Mesendoderm (in vitro differentiated cells): ENCODE measurements around the gene TRPV6.

Experiments
- DNase-seq: peaks from one replicate; pipeline ENCODE4 v3.0.0; 2013
- H2AK5ac ChIP-seq: 2 replicates; pipeline ENCODE4 v1.6.1; 2013; ENCODE audit warnings: low read length, inconsistent platforms
- H2BK120ac ChIP-seq: 2 replicates; pipeline ENCODE4 v1.6.1; 2013; ENCODE audit warnings: low read depth, mild to moderate bottlenecking, low read length, moderate library complexity, mixed read lengths
- H2BK15ac ChIP-seq: replicated peaks from 2 replicates; pipeline ENCODE4 v1.6.1; 2013; ENCODE audit warnings: low read depth, mild to moderate bottlenecking, moderate library complexity
- H2BK5ac ChIP-seq: 2 replicates; pipeline ENCODE4 v1.6.1; 2013; ENCODE audit warnings: low read length, inconsistent platforms
- H3K18ac ChIP-seq: 2 replicates; pipeline ENCODE4 v1.6.1; 2013; ENCODE audit warnings: mild to moderate bottlenecking, low read length, mixed read lengths
- H3K23ac ChIP-seq: one replicate; pipeline ENCODE4 v1.6.1; 2013; ENCODE audit warnings: low read length
- H3K27ac ChIP-seq: 2 replicates; pipeline ENCODE4 v1.5.1; 2013; ENCODE audit warnings: low read depth, mild to moderate bottlenecking, inconsistent platforms, low read length, moderate library complexity
- H3K27me3 ChIP-seq: 2 replicates; pipeline ENCODE4 v1.6.1; 2013; ENCODE audit warnings: low read length, control low read depth, mild to moderate bottlenecking, inconsistent platforms; ENCODE audit not compliant: insufficient read depth, poor library complexity
- H3K36me3 ChIP-seq: 2 replicates; pipeline ENCODE4 v1.6.1; 2013; ENCODE audit warnings: low read length, inconsistent platforms; ENCODE audit not compliant: control insufficient read depth, insufficient read depth
- H3K4ac ChIP-seq: one replicate; pipeline ENCODE4 v1.6.1; 2013; ENCODE audit warnings: low read depth, mild to moderate bottlenecking, low read length, moderate library complexity
- H3K4me1 ChIP-seq: 2 replicates; pipeline ENCODE4 v1.6.1; 2013; ENCODE audit warnings: low read depth, low read length, inconsistent platforms; ENCODE audit not compliant: control insufficient read depth
- H3K4me2 ChIP-seq: 2 replicates; pipeline ENCODE4 v1.6.1; 2013; ENCODE audit warnings: low read length
- H3K4me3 ChIP-seq: 2 replicates; pipeline ENCODE4 v1.5.1; 2013; ENCODE audit warnings: mild to moderate bottlenecking, low read length
- H3K56ac ChIP-seq: one replicate; pipeline ENCODE4 v1.6.1; 2013; ENCODE audit warnings: low read length
- H3K79me1 ChIP-seq: 2 replicates; pipeline ENCODE4 v1.6.1; 2013; ENCODE audit warnings: low read length, inconsistent platforms
- H3K79me2 ChIP-seq: 2 replicates; pipeline ENCODE4 v1.6.1; 2013; ENCODE audit warnings: mild to moderate bottlenecking, low read length; ENCODE audit not compliant: control insufficient read depth, insufficient read depth
- H3K9ac ChIP-seq: 2 replicates; pipeline ENCODE4 v1.6.1; 2013; ENCODE audit warnings: low read length, inconsistent platforms
- H4K5ac ChIP-seq: one replicate; pipeline ENCODE4 v1.6.1; 2013; ENCODE audit warnings: low read length
- H4K8ac ChIP-seq: one replicate; pipeline ENCODE4 v1.6.1; 2013; ENCODE audit warnings: low read depth, mild to moderate bottlenecking, control low read depth, low read length, moderate library complexity
- WGBS: extraction: QIAGEN DNeasy Blood & Tissue Kit; methylation state at CpG from one replicate; pipeline ENCODE4 v1.1.7; 2013; ENCODE audit warnings: low lambda C conversion rate, missing lambda C conversion rate; ENCODE audit not compliant: insufficient coverage; ENCODE audit errors: extremely low coverage; 5-methylcytosine and 5-hydroxymethylcytosine counted together

The TRPV6 gene

DNA sequence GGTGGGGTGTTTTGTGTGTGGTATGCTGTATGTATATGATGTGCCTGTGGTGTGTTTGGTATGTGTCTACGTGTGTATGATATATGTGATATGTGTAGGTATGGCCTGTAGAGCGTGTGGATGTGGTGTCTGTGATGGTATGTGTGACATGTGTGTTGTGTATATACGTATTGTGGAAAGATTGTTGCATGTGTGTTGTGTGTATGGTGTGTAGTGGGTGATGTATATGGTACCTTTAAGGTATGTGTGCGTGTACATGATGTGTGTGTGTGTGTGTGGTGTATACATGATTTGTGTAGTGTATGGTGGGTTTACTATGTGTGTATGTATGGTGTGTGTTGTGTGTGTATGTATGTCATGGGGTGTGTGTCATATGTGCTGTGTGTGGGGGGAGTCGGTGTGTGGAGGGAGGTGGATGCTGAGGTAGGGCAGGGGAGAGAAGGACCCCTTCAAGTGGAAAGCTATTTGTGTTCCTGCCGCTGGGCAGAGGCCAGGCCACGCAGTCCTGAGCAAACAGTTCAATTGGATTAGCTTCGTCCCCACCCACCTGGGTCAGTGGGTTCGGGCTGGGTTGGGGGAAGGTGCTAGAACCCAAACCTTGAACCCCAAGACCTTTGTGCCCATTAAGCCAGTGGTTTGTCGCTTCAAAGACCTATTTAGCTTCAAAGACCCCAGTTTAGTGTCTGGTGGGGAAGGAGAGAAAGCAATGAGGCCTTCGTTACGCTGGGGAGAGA is 1.9 kb upstream of the TRPV6 start:
- no peak overlapping the region for H2BK15ac ChIP-seq
- no peaks in the 10 kb centered on the region for H3K79me1 ChIP-seq
- no peak overlapping the region for H3K4me3 ChIP-seq
- H3K36me3 ChIP-seq, result no peaks in the 10 kb centered on the region
- DNase-seq, result no peak
- no peaks in the 10 kb centered on the region for H3K4me1 ChIP-seq
- H3K9ac ChIP-seq, result no peak overlapping the region
- WGBS, result 100% methylated on average over 2 of the region's 12 CpGs
- no peak overlapping the region for H3K23ac ChIP-seq
- H3K79me2 ChIP-seq, result no peaks in the 10 kb centered on the region
- no peaks in the 10 kb centered on the region for H3K27me3 ChIP-seq
- no peak overlapping the region for H3K27ac ChIP-seq
- H2BK120ac ChIP-seq, result no peak overlapping the region
- no peak overlapping the region for H4K8ac ChIP-seq
- no peak overlapping the region for H3K4ac ChIP-seq
- no peak overlapping the region for H3K56ac ChIP-seq
- no peak overlapping the region for H4K5ac ChIP-seq
- H3K4me2 ChIP-seq, result no peak overlapping the region
- H2BK5ac ChIP-seq, result no peak overlapping the region
- no peak overlapping the region for H3K18ac ChIP-seq
- H2AK5ac ChIP-seq, result no peak overlapping the region

- no peak overlapping the region for H2BK120ac ChIP-seq
- H2AK5ac ChIP-seq, result no peak overlapping the region
- H3K79me1 ChIP-seq, result no peaks in the 10 kb centered on the region
- H2BK15ac ChIP-seq, result no peak overlapping the region
- H3K23ac ChIP-seq, result no peak overlapping the region
- no peak overlapping the region for H3K56ac ChIP-seq
- H2BK5ac ChIP-seq, result no peak overlapping the region
- no CpG with 5 or more reads among the region's 7 CpGs for WGBS
- no peak overlapping the region for H4K5ac ChIP-seq
- H3K4me3 ChIP-seq, result no peak overlapping the region
- no peak overlapping the region for H3K18ac ChIP-seq
- no peak overlapping the region for H3K4ac ChIP-seq
- H3K27me3 ChIP-seq, result no peaks in the 10 kb centered on the region
- no peak for DNase-seq
- H3K4me2 ChIP-seq, result no peak overlapping the region
- no peaks in the 10 kb centered on the region for H3K4me1 ChIP-seq
- H3K27ac ChIP-seq, result no peak overlapping the region
- H4K8ac ChIP-seq, result no peak overlapping the region
- H3K36me3 ChIP-seq, result no peaks in the 10 kb centered on the region
- no peaks in the 10 kb centered on the region for H3K79me2 ChIP-seq
- H3K9ac ChIP-seq, result no peak overlapping the region
Measured at GRCh38 chr7:142886866-142887265, 1.3 kb upstream of the TRPV6 start.

GRCh38 chr7:142884286-142884640 is 1.3 kb downstream of the TRPV6 start:
- Histone ChIP-seq H3K27ac (no peak overlapping the region), H4K8ac (no peak overlapping the region), H3K79me1 (no peaks in the 10 kb centered on the region), H3K56ac (no peak overlapping the region), H2BK15ac (no peak overlapping the region), H4K5ac (no peak overlapping the region), H3K27me3 (no peaks in the 10 kb centered on the region), H3K4me2 (no peak overlapping the region), H3K4ac (no peak overlapping the region), H3K23ac (no peak overlapping the region), H2AK5ac (no peak overlapping the region), H3K18ac (no peak overlapping the region), H3K79me2 (no peaks in the 10 kb centered on the region), H3K9ac (no peak overlapping the region), H2BK5ac (no peak overlapping the region), H3K4me3 (no peak overlapping the region), H2BK120ac (no peak overlapping the region), H3K36me3 (no peaks in the 10 kb centered on the region), H3K4me1 (no peaks in the 10 kb centered on the region)
- DNase-seq, result no peak
- WGBS, result no CpG with 5 or more reads among the region's 4 CpGs

GRCh38 chr7:142883571-142884285 is 1.8 kb downstream of the TRPV6 start:
- H2BK120ac ChIP-seq, result no peak overlapping the region
- no peak overlapping the region for H3K23ac ChIP-seq
- no peak overlapping the region for H3K4ac ChIP-seq
- peak overlapping the region; percentile 5 for H3K56ac ChIP-seq
- H2BK5ac ChIP-seq, result no peak overlapping the region
- H4K5ac ChIP-seq, result no peak overlapping the region
- H3K79me2 ChIP-seq, result no peaks in the 10 kb centered on the region
- no peak overlapping the region for H4K8ac ChIP-seq
- WGBS, result no CpG with 5 or more reads among the region's 7 CpGs
- no peaks in the 10 kb centered on the region for H3K27me3 ChIP-seq
- no peak overlapping the region for H3K18ac ChIP-seq
- H3K27ac ChIP-seq, result no peak overlapping the region
- no peaks in the 10 kb centered on the region for H3K4me1 ChIP-seq
- H2AK5ac ChIP-seq, result no peak overlapping the region
- H3K4me2 ChIP-seq, result no peak overlapping the region
- H3K4me3 ChIP-seq, result no peak overlapping the region
- no peaks in the 10 kb centered on the region for H3K79me1 ChIP-seq
- no peak overlapping the region for H2BK15ac ChIP-seq
- peak; percentile 30 for DNase-seq
- no peaks in the 10 kb centered on the region for H3K36me3 ChIP-seq
- no peak overlapping the region for H3K9ac ChIP-seq

DNA sequence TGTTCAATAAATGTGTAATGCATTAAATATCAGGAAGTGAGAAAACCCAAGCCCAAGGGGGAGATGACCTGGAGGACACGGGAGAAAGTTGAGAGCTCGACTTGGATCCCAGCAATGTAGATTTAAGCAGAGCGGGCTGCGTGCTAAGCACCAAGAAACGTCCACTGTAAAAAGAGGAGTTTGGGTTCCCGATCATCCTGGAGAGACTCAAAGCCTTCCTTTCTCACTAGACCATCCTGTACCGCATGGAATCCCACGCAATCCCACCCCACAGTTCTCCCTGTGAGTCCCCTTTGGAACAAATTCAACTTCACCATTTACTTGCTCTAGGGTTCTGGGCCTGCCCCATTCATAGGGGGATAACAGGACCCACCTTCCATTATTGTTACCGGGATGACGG is 2.4 kb downstream of the TRPV6 start:
- DNase-seq, result no peak
- no CpG with 5 or more reads among the region's 10 CpGs for WGBS
- no peaks in the 10 kb centered on the region for H3K27me3 ChIP-seq

More for the DNA sequence above, 2.4 kb downstream of the TRPV6 start:
- no peak overlapping the region for H3K18ac ChIP-seq
- H4K8ac ChIP-seq, result no peak overlapping the region
- no peak overlapping the region for H3K4me2 ChIP-seq
- H3K36me3 ChIP-seq, result no peaks in the 10 kb centered on the region
- no peak overlapping the region for H2BK120ac ChIP-seq
- no peaks in the 10 kb centered on the region for H3K79me1 ChIP-seq
- H3K4ac ChIP-seq, result no peak overlapping the region
- H2AK5ac ChIP-seq, result no peak overlapping the region
- no peak overlapping the region for H3K27ac ChIP-seq
- no peaks in the 10 kb centered on the region for H3K4me1 ChIP-seq
- H3K56ac ChIP-seq, result no peak overlapping the region
- H3K9ac ChIP-seq, result no peak overlapping the region
- no peak overlapping the region for H2BK15ac ChIP-seq
- H3K4me3 ChIP-seq, result no peak overlapping the region
- no peak overlapping the region for H3K23ac ChIP-seq
- H2BK5ac ChIP-seq, result no peak overlapping the region
- H4K5ac ChIP-seq, result no peak overlapping the region
- no peaks in the 10 kb centered on the region for H3K79me2 ChIP-seq
